GM18909 (cell line): ENCODE results near the gene SPTLC3.

Experiments used
- ATAC-seq: cut with Tn5 transposase; IDR thresholded peaks from one replicate; pipeline ENCODE4 v1.9.1; 2021; ENCODE audit warnings: mild to moderate bottlenecking; ENCODE audit not compliant: unreplicated experiment, poor library complexity

Gene SPTLC3

DNA sequence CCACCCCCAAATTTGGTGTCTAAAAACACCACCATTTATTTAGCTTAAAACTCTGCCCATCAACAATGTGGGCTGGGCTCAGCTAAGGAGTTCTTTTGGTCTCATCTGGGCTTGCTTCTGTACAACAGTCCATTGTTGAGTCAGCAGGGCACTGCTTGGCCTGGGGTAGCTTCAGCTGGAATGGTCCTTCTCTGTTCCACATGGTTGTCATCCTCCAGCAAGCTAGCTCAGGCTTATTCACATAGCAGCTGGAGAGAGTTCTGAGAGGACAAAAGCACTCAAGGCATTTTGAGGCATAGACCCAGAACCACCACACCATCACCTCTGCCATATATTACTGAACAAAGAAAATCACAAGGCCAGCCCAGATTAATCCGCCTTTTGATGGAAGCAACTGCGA, 116.7 kb downstream of the SPTLC3 start:
- no peak for ATAC-seq

DNA sequence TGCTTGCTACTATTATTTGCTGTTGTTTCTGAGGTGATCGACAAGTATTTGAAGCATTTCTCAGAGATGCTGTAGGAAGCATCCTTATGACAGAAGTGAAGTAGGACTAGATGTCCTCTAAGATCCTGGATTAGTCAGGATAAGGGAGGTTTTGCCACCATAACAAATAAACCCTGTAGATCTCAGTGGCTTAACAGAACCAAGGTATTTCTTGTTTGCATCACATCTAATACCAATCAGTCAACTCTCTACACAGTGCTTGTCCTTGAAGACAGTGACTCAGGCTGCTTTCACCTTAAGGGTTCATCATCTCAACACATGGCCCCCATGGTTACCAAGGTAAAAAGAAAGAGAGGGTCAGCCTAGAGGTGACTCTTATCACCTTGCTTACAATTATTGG, 119.4 kb downstream of the SPTLC3 start:
- ATAC-seq, result no peak

DNA sequence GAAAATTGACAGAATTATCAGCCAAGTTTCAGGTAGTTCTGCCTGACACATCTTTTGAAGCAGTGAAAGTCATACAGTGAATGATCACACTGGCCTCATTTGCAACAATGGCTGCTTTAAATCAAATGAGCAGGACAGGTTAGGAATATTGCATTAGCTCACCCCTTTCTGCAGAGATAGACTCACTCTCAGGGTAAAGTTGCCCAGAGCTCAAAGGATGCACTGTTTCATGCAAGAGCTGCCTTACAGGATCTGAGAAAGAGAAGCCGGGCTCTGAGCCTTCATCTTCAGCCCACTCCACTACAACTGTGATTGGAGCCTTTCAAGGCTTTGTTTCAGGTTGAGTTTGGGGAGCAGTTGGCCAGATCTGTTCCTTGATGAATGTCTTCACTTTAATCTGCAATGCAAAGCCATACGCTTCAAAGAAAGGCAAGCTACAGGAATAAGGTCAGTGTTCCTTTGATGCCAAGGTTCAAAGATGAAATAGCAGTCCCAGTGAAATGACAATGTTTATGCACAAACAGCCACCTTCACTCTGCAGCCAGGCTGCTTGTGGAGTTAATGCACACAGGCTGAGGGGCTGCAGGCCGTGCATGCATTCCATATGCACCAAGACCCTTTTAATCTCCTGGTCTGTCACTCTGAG, 121.4 kb downstream of the SPTLC3 start:
- ATAC-seq, result no peak

DNA sequence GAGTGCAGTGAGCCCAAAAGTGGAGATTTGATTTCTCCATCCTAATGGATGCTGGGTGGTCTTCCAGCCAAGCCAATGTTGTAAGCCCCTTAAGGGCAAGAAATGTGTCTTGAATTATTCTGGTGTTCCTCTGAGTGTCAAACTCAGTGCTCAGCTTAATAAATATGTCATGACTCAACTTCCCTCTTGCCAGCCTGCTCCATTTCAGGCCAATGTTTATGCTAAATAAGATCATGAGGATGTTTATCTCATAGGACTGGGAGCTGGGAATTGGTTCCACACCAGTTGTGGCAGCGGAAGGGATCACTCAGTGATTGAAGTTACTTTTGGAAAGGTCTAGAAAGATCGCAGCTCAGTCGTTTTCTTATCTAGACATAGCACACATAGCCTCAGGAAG, 121.9 kb downstream of the SPTLC3 start:
- ATAC-seq, result no peak

DNA sequence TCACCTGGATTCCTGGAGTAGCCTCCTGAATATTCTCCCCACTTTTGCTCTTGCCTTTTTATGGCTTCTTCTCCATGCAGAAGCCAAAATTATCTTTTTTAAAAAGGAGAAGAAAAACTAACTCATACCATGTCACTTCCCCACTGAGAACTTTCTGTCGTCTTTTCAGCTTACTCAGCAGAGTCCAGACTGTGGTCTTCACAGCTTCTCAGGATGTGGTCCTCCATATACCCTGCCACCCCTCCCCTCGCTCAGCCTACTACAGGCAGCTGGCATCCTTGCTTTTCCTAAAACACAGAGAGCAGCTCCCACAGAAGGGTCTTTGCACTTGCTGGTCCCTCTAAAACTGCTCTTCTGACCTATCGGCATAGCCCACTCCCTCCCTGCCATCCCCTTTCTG, 122.9 kb downstream of the SPTLC3 start:
- no peak for ATAC-seq

DNA sequence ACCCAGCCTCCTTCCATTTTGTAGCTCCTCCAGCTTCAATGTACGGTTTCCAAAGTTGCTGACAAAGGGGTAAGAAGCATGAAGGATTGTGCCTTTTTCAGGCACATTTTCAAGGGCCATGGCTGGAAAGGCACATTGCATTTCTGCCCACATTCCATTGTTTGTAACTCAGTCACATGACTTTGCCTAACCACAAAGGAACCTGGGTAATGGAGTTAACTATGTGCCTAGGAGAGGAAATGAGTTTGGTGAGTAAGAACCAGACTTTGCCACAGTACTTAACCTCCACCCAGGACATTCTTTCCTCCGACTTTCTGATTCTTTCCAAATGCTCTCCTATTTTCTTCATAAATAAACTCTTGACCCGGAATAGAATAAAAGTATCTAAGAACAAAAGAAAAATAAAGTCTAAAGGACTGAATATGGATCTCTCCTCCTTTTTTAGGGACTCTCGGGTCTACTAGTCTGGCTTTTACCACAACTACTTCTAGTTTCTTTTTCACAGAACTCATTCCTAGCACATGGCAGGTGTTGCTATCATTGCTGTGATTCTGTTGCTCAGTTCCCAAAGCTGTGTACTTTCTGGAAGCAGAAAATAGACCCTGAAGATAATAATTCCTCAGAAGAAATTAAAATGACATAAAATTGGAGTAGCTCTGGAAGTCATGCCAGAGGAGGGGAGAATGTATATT, 130.8 kb downstream of the SPTLC3 start:
- ATAC-seq, result no peak

DNA sequence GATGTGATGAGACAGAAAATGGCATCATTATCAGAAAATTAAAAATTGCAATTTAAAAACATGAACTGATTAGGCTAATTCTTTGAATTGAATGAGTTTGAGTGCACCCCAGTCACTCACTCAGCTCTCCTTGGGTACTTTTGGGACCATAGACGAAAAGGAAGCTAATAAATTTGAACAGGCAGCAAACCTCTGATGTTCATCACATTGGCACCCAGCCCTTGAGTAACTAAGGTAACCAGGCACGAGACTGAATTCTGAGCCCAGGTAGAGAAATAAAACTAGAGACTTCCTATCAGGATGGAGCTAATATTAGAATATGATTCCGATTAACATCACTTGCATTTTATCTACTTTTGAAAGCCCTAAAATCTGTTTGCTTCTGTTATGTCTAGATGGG, 131.4 kb downstream of the SPTLC3 start:
- no peak for ATAC-seq

DNA sequence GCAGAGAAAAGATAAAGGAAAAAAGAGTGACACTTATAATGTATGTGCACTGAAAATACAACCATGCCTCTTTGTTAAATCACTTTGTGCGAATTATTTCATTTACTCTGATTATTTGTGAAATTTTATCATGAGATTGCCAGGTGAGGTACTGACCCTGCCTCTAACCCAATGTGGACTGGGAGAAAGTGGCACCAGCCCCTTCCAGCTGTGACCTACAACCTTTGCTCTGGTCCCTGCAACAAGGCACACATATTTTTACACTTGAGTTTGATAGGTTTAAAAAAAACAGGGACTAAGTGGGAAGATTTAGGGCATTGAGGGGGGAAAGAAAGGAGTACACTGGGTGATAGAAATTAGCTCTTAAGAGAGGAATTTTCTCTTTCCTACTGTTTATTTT, 132.0 kb downstream of the SPTLC3 start:
- no peak for ATAC-seq

DNA sequence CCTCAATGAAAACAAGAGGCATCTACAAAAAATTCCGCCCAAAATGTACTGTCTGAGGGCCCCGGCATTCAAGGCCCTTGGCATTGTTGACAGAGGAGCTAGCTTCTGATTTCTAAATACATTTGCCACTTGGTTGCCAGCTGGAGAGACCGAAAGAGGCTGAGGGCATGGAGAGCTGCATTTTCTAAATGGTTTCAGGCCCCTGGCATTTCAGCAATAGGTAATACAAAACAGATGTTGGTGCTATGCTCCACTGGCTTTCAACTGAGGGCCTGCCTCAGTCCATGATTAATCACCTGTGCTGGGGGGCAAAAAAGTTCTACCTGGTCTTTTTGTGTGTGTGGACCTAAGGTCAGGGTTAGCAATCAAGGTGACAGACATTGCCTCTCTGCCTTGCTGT, 132.8 kb downstream of the SPTLC3 start:
- no peak for ATAC-seq

DNA sequence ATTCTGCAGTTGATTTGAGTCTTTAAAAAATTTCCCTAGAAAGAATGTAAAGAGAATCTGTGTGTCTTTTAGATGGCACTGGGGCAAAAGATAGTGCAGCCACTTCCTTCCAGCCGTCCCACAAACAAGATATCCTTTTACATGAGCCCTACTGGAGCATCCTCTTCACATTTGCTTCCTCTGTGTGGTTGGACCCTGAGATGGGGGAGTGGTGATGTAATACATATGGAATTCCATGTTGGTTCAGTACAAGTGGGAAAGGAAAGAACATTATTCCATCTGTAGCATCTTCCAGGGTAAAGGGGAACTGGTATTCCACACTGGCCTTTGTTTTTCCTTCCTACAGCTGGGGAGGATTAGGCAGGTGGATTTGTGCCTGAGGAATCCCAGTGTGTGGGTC, 133.4 kb downstream of the SPTLC3 start:
- no peak for ATAC-seq

DNA sequence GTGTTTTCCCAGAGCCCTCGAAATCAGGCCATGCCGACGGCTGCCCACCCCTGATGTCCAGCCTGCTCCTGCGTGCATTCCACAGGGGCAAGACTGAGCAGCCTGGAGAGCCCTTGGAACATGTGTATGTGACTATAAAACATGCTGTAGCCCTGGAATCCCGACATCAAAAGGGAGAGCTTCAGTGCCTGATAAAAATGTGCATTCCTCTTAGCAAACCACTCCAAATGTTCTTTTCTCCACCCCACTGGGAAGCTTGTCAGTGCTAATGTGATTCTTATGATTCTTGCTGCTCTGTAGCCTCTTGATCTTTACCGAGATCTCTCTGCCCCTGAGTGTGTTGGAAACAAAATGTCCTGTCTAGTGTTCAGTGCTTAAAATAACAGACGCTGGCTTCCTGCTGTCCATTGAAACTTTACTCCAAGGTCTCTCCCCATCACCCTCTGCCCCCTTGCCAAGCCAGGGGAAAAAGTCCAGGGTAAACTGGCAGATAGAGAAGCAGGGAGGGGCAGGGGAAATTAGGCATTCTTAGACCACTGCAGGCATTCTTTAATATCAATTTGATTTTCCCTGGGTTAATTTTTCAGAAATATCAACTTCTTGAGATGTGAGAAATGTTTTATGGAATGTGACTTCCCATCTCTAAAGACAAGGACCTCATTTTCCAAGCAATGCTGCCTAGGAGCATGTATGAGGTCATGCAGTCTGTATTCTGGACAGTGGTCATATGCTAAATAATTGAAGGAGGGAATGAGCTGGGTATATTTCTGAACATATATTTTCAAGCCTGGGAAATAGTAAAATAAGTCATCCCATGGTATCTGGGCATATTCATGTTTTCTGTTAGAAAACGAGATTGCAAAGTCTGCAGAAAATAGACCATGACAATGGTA, 138.5 kb downstream of the SPTLC3 start:
- no peak for ATAC-seq

DNA sequence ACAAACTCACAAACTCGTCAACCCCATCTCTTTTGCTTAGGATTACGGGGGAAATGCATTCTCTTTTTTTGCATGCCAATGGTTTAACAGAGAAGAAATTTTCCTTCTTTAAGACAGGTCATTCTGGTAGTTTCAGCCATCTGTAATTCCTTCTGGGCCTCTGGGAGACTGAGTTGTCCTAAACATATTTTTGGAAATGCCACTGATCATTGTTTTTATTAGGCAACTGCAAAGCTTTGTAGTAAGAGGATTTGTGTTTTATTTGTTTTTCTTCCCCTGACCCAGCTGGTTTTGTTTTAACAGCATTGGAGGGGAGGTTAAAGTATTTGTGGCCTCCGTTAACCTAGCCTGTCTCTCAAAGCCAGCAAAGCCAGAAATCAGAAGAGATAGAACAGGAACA, 139.2 kb downstream of the SPTLC3 start:
- ATAC-seq, result no peak

DNA sequence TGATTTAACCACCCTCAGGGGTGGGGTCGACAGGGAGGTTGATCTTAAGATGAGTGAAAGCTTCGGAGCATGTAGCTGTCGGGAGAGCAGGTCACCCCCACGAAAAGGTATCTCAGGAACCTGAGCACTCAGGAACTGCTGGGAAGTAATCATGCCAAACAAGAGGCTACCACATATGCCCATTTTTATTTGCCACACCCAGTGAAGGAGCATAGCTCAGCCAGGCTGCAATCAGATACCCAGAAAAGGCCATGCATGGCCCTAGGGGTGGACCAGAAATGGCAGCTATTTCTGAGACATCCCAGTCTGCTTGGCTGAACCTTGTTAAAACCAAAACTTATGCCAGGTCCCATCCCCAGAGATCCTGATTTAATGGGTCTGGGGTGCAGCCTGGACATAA, 139.6 kb downstream of the SPTLC3 start:
- no peak for ATAC-seq

DNA sequence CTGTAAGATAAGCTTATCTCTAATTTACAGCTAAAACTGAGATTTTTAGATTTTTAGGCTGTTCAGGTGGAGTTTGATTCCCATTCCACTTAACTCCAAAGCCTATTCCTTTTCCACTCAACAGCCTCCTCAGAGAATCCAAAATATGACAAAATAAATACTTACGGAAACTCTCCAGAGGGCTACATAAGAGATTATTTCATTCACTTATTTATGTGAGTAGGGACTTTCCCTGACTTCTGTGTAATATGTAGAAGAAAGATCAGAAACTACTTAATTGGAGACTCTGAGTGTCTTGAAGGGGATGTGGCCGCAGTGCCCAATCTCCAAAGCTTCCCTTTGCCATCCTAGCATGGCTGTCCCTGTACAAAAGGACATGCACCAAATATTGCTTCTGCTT, 140.2 kb downstream of the SPTLC3 start:
- ATAC-seq, result no peak

DNA sequence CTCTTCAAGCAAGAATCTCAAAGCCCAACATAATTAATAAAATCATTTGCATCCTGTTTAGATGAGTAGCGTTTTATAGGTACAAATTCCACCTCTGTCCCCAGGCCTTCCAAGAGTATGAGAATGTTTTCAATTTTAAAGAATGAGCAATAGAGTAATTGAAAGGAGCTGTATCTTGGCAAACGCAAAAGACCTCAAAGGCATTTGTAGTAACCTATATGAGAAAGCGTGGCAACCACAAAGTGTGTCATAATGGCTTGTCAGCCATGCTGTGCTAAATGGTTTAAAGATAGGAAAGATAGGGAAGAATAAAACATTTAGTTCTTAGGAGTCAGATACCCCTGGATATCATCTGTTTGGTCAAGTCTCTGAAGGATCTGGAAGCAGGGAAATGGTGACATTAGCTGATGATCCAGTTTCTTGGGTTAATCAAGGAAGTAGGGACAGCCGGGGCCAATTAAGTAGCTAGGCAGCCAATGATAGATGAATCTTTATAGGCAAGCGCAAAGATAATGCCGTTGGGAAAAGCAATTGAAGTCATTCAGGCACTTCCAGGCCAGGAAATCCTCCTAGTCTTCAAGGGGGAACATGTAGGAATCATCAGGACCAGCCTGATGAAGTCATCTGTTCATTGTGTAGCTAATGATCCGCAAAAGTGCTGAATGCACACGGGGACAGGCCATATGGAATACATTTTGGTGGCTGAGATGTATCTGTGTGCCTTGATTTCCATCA, 140.8 kb downstream of the SPTLC3 start:
- no peak for ATAC-seq

DNA sequence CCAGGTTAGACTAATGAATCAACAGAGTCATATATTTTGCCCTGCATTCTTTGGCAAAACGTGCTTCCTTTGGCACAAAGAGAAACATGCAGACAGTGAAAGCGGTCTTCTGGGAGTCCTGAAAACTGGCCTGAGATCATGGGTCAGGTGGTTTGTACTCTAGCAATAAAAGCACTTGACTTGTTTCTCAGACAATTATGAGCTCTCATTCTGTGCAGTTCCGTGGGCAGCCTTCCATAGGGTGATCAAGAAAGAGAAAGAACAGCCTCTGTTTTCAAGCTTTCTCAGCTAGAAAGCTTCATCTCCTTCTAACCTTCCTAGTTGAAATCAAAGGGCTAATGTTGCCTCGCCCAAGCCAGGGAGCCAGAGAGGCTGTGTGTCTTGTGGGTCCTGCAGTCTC, 149.6 kb downstream of the SPTLC3 start:
- ATAC-seq, result no peak

DNA sequence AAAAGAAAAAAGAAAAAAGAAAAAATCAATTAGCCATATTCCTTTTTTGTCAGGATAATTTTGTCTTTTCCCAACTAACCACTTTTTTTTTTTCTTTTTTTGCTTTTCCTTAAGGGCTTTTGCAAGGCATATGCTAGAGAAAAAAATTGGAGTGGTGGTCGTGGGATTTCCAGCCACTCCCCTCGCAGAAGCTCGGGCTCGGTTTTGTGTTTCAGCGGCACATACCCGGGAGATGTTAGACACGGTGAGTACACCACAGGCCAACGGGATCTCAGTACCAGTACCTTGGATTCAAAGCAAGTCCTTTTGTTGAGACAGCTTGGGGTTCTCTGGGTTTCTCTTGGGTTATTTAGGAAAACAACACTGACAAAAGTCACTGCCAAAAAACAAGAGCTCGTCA, 151.1 kb downstream of the SPTLC3 start:
- ATAC-seq, result no peak

DNA sequence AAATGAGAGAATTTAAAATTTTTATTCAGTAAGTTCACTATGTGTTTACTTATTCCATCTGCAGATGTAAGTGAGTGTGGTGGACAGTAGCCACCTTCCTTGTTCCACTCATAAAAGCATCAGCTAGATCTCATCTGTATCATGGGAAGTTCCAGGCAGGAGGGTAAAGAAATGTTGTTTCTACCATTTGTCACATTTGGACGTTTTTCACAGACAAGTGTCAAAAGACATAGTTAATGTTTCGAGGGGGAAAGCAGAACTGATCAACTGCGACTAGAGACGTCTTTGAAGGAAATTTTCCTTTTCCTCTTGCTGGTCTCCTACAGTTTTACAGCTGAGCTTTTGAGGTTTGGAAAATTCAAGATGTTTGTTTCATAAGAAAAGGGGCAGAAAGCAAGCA, 156.4 kb downstream of the SPTLC3 start:
- ATAC-seq, result no peak

DNA sequence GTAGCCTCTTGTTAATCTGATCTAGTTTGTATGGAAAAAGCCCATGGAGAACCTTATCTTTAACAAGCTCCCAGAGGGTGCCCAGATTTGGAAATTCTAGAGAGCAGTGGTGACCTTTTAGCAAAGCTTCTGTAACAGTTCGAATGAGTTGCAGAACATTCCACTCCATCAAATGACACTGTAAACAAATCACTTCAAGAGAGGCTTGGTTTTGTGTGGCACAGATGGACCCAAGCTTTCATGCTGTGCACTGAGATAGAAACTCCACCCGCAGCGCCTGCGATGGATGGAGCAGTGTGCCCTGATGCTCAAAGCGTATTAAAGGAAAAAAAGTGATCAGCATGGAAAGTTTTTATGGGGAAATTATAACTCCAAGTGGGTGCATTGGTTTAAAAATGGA, 157.2 kb downstream of the SPTLC3 start:
- ATAC-seq, result no peak

DNA sequence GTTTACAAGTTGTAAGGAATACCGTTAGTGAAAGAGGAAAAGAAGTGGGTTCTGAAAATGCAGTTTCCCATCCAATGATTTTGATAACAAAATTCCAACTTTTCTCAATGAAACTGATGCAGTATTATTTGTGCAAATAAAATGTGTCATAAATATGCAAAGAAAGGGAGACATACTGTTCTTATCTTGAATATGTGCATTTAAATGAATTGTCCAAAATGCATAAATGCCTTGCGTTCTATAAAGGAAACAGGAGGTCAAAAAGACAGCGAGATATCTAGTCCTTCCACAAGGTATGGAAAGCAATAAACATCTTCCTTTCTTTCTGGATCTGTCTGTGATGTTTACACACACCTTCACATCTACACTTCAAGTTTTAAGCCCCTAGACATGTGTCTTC, 157.7 kb downstream of the SPTLC3 start:
- ATAC-seq, result no peak

DNA sequence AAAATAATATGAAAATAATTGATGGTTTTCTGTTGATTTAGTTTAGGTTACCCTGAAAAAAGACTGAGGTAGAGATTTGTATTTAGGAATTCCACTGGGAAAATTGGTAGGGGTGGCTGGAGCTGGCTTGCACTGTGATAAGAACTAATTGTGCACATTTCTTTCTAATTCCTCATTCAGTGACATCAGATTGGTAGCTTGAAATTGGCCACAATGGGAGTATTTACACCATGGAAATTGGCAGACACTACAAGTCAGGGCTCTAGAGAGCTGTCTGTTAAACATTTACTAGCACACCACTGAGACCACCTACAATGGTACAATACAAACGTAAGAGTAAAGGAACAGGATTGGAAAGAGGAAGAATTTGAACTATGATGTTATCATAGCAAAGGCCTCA, 160.3 kb downstream of the SPTLC3 start:
- no peak for ATAC-seq
